Measurements from ENCODE around the gene QKI.

The QKI gene

DNA sequence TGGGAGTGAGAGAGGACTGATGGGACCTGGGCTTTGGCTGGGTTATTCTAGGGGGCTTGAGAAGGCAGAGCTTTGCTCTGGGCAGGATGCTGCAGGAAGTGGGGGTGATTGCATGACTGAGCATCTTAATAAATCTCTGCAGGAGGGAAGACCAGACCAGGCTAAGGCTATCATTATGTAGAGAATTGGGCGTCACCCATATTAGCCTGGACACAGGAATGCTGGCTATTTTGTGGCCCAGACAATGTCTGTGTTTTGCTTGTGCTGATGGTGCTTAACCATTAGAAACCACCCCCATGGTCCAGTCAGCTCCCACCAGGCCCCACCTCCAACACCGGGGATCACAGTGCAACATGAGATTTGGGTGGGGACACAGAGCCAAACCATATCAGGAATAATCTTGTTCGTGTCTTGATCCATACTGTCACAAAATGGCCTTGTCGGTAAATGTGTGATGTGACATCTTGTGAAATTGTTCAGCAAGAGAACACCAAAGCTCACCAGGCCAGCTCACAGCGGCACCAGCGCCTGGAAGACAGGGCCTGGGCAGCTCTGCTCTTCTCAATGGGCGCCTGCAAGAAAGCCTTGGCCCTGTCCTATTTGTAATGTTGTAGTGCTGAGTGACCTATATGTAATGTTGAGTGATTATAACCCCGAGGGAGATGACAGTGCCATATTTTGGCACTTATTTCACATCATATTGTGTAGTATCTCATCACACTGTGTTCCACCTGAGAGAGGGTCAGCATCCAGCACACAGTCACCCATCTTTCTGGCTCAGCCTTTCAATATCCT is 211.8 kb downstream of the QKI start:
- DNase-seq, result no peak

DNA sequence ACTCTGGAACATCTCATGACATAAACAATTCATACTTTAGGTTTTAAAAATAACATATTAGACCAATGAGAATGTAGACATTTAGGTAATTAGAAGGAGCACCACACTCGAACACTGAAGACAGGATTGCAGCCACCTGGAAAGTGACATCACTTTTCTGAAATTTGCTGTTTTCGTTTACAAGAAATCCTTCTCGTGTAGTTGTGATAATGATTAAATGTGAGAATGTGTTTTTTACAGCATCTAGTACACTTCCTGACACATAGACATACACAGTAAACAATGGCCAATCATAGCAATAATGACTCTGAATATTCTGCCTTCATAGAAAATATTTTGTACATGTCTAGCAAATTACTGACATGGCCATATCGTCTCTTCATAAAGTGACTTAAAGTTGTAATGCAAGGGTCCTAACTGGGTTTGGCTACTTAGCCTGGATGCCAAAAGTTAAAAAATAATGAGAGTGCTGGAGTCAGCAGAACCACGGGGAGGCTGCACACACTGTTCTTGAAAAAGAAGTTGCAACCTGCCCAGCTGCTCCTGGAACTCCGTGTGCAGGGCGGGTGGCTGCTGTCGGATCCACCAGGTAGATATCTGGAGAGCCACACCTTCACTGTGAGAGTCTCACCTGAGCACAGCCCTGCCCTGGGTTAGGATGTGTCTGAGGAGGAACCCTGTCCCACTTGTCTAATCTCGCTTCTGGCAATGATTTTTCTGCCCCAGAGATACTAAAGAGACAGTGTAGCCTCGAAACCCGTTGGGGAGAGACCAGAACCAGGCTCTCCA is 212.9 kb downstream of the QKI start:
- no peak for DNase-seq

Measured in NCI-H524 treated with DMSO at 0.1 percent for 48 hours (cell line).